Measurements from ENCODE around the gene EPHA3. TPM values are rescaled to one million over a fixed set of nuclear protein-coding genes. Genes with fewer than 3 reads are reported as not detected.

The EPHA3 gene
- total and polyA plus RNA-seq, 9 of the 15 experiments (the other 6 are each of a cell fraction or from before 2014, with no cell fraction given): not detected

DNA sequence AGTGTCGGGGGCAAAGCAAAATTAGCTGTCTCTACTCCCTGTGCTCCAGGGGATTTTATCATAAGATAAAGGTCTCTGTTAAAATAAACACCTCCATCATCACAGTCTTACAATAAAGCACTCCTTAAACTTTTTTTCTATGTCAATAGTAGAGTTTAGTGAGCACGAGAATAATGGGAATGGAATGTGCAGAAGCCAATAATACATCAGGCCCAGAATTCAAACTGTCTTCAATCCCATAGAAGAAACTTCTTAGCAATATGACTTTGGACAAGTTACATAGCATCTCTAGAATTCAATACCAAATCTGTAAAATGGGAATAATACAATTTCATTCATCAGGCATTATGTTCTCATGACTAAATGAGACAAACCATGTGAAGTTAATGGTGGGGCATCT lies 49.0 kb upstream of the EPHA3 start:
- 0% methylated on average over 2 of the region's 2 CpGs for WGBS (ENCODE audit: insufficient coverage, low coverage, missing lambda C conversion rate)

More for the DNA sequence above, 49.0 kb upstream of the EPHA3 start:
- H3K9me3 ChIP-seq (replicated peaks; ENCODE audit: control insufficient read depth, insufficient read depth, low read depth, low read length): no peaks in the 10 kb centered on the region; the same call in 1 of the 2 replicates
- H2AFZ ChIP-seq (ENCODE audit: low read depth, low read length): no peak overlapping the region
- no peaks in the 10 kb centered on the region for H3K9me1 ChIP-seq (ENCODE audit: control insufficient read depth, insufficient read depth, low read length)
- no peak overlapping the region for H3K9ac ChIP-seq (ENCODE audit: insufficient read depth in 1 of 2, low read depth in 2 of 2, low read length in 2 of 2)
- no peaks in the 10 kb centered on the region for H3K36me3 ChIP-seq (ENCODE audit: control insufficient read depth, insufficient read depth, low read length)
- H3K27me3 ChIP-seq (ENCODE audit: control insufficient read depth in 2 of 2, insufficient read depth in 2 of 2, low read length in 2 of 2): no peaks in the 10 kb centered on the region
- H3K4me3 ChIP-seq: no peak overlapping the region
- ATAC-seq: no peak
- H3K4me2 ChIP-seq (ENCODE audit: insufficient read depth, low read length): no peak overlapping the region
- no peak for FAIRE-seq
- H4K20me1 ChIP-seq (replicated peaks; ENCODE audit: control insufficient read depth, insufficient read depth, low read length): no peaks in the 10 kb centered on the region
- H3K27ac ChIP-seq (ENCODE audit: extremely low read depth, low read depth, low read length): no peak overlapping the region
- DNase-seq (ENCODE audit: extremely low read depth in 1 of 4, low spot score in 3 of 4): no peak
- no peaks in the 10 kb centered on the region for H3K79me2 ChIP-seq (ENCODE audit: control insufficient read depth, insufficient read depth, low read length)
- BruUV-seq (replicated peaks): no TSS peak
- CTCF ChIA-PET (ENCODE audit: low intra/inter-chr PET ratio): no interaction called here
- H3K4me1 ChIP-seq (replicated peaks in 1 of 2; ENCODE audit: control insufficient read depth in 2 of 2, insufficient read depth in 2 of 2, low read length in 2 of 2): no peaks in the 10 kb centered on the region
- in situ Hi-C loops (cut with MboI) (no loop called here), intact Hi-C loops (cut with micrococcal nuclease) (no loop called here)
- POLR2A ChIA-PET: no interaction called here
- TF ChIP-seq, protein P1, sequence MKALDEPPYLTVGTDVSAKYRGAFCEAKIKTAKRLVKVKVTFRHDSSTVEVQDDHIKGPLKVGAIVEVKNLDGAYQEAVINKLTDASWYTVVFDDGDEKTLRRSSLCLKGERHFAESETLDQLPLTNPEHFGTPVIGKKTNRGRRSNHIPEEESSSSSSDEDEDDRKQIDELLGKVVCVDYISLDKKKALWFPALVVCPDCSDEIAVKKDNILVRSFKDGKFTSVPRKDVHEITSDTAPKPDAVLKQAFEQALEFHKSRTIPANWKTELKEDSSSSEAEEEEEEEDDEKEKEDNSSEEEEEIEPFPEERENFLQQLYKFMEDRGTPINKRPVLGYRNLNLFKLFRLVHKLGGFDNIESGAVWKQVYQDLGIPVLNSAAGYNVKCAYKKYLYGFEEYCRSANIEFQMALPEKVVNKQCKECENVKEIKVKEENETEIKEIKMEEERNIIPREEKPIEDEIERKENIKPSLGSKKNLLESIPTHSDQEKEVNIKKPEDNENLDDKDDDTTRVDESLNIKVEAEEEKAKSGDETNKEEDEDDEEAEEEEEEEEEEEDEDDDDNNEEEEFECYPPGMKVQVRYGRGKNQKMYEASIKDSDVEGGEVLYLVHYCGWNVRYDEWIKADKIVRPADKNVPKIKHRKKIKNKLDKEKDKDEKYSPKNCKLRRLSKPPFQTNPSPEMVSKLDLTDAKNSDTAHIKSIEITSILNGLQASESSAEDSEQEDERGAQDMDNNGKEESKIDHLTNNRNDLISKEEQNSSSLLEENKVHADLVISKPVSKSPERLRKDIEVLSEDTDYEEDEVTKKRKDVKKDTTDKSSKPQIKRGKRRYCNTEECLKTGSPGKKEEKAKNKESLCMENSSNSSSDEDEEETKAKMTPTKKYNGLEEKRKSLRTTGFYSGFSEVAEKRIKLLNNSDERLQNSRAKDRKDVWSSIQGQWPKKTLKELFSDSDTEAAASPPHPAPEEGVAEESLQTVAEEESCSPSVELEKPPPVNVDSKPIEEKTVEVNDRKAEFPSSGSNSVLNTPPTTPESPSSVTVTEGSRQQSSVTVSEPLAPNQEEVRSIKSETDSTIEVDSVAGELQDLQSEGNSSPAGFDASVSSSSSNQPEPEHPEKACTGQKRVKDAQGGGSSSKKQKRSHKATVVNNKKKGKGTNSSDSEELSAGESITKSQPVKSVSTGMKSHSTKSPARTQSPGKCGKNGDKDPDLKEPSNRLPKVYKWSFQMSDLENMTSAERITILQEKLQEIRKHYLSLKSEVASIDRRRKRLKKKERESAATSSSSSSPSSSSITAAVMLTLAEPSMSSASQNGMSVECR (CRISPR knock-in tag; IDR thresholded peaks at IDR 0.05): no peak
- no peak for TF ChIP-seq NFIX (CRISPR knock-in tag; IDR thresholded peaks at IDR 0.05; ENCODE audit: low read depth)

Measured in K562 (cell line).